SU-DHL-6 (cell line): ENCODE measurements around the gene FITM2.

Experiments used
- H2AFZ ChIP-seq: fragments of 200-600 bp; sonication (generic); 2 replicates; pipeline ENCODE4 v1.6.1; 2014; ENCODE audit warnings: low read depth, mild to moderate bottlenecking, moderate library complexity, mixed read lengths, antibody characterized with exemption, low read length; ENCODE audit not compliant: severe bottlenecking
- H3F3A ChIP-seq: fragments of 200-600 bp; shearing (Covaris generic); 2 replicates; pipeline ENCODE4 v1.6.0; 2016; ENCODE audit warnings: antibody characterized with exemption, mild to moderate bottlenecking; ENCODE audit not compliant: insufficient read depth
- H3K27ac ChIP-seq: fragments of 200-600 bp; sonication (generic); 2 replicates; pipeline ENCODE4 v1.5.1; 2016; ENCODE audit warnings: low read depth, mild to moderate bottlenecking, low read length, moderate library complexity, mixed read lengths
- H3K27me3 ChIP-seq: fragments of 200-600 bp; sonication (generic), shearing (Covaris generic); 2 replicates; pipeline ENCODE4 v1.6.0; 2014; ENCODE audit warnings: mild to moderate bottlenecking, low read length
- H3K36me3 ChIP-seq: fragments of 200-600 bp; sonication (generic); 2 replicates; pipeline ENCODE4 v1.6.1; 2014; ENCODE audit warnings: mild to moderate bottlenecking, low read length, mixed read lengths
- H3K4me2 ChIP-seq: fragments of 300-600, 200-600 bp; shearing (Covaris generic), sonication (generic); 2 replicates; pipeline ENCODE4 v1.6.0; 2014; ENCODE audit warnings: low read length, low read depth, mild to moderate bottlenecking; ENCODE audit not compliant: poor library complexity, severe bottlenecking
- H3K4me3 ChIP-seq: fragments of 200-600 bp; sonication (generic); 2 replicates; pipeline ENCODE4 v1.5.1; 2014; ENCODE audit warnings: antibody characterized with exemption, low read length, mild to moderate bottlenecking, mixed read lengths; ENCODE audit not compliant: insufficient read depth, poor library complexity, severe bottlenecking
- H3K79me2 ChIP-seq: fragments of 200-600 bp; sonication (generic); 2 replicates; pipeline ENCODE4 v1.6.1; 2014; ENCODE audit warnings: mild to moderate bottlenecking, low read length, moderate library complexity; ENCODE audit not compliant: insufficient read depth
- H3K9ac ChIP-seq: fragments of 200-600 bp; sonication (generic); 2 replicates; pipeline ENCODE4 v1.7.0; 2014; ENCODE audit warnings: mild to moderate bottlenecking, low read length
- H3K9me2 ChIP-seq: fragments of 200-600 bp; sonication (generic); replicated peaks from 2 replicates; pipeline ENCODE4 v1.6.1; 2014; ENCODE audit warnings: low read length; ENCODE audit not compliant: insufficient read depth
- H3K9me3 ChIP-seq: fragments of 200-600 bp; sonication (generic); 2 replicates; pipeline ENCODE4 v1.6.1; 2014; ENCODE audit warnings: low read length, mixed read lengths; ENCODE audit not compliant: insufficient read depth
- H4K20me1 ChIP-seq: fragments of 200-600 bp; sonication (generic); 2 replicates; pipeline ENCODE4 v1.6.1; 2014; ENCODE audit warnings: low read depth, mild to moderate bottlenecking, antibody characterized with exemption, low read length, moderate library complexity, mixed read lengths
- EZH2phosphoT487 ChIP-seq: fragments of 200-600 bp; sonication (generic), shearing (Covaris generic); conservative IDR thresholded peaks from 2 replicates; pipeline ENCODE4 v1.6.1; 2018; ENCODE audit warnings: mild to moderate bottlenecking, antibody characterized with exemption, low read length, moderate library complexity, mixed read lengths
- TF ChIP-seq, protein P1 (sequence below): fragments of 200-600 bp; sonication (generic); IDR thresholded peaks from one replicate; pipeline ENCODE4 v1.5.1; 2017; ENCODE audit warnings: antibody characterized with exemption, mild to moderate bottlenecking, low read length, moderate library complexity; ENCODE audit not compliant: insufficient read depth, poor library complexity, severe bottlenecking

Gene FITM2

DNA sequence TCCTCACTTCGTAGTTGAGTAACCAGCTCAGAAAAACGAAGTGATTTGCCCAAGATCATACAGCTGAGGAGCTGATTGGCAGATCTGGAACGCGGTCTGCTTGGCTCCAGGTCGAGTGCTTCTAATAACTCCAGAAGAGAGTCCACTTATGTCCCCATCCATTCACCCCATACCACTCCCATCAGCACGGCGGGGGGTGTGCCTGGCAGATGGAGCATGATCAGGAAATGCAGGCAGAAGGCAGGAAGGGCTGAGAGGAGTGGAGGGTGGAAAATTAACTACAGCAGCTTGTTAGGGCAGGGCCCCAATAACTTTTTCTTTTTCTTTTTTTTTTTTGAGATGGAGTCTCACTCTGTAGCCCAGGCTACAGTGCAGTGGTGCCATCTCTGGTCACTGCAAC lies 15.0 kb downstream of the FITM2 start:
- H3F3A ChIP-seq = no peaks in the 10 kb centered on the region
- no peak overlapping the region for H3K4me2 ChIP-seq
- H3K27me3 ChIP-seq = no peaks in the 10 kb centered on the region
- no peak overlapping the region for H3K4me3 ChIP-seq
- no peak overlapping the region for H3K27ac ChIP-seq
- no peak overlapping the region for H2AFZ ChIP-seq
- H3K36me3 ChIP-seq = no peaks in the 10 kb centered on the region
- H3K9me2 ChIP-seq = no peaks in the 10 kb centered on the region
- H3K9ac ChIP-seq = no peak overlapping the region
- H4K20me1 ChIP-seq = no peaks in the 10 kb centered on the region
- TF ChIP-seq EZH2phosphoT487 = no peak
- TF ChIP-seq, protein P1, sequence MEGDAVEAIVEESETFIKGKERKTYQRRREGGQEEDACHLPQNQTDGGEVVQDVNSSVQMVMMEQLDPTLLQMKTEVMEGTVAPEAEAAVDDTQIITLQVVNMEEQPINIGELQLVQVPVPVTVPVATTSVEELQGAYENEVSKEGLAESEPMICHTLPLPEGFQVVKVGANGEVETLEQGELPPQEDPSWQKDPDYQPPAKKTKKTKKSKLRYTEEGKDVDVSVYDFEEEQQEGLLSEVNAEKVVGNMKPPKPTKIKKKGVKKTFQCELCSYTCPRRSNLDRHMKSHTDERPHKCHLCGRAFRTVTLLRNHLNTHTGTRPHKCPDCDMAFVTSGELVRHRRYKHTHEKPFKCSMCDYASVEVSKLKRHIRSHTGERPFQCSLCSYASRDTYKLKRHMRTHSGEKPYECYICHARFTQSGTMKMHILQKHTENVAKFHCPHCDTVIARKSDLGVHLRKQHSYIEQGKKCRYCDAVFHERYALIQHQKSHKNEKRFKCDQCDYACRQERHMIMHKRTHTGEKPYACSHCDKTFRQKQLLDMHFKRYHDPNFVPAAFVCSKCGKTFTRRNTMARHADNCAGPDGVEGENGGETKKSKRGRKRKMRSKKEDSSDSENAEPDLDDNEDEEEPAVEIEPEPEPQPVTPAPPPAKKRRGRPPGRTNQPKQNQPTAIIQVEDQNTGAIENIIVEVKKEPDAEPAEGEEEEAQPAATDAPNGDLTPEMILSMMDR = no peak
- no peaks in the 10 kb centered on the region for H3K9me3 ChIP-seq
- H3K79me2 ChIP-seq = no peaks in the 10 kb centered on the region

DNA sequence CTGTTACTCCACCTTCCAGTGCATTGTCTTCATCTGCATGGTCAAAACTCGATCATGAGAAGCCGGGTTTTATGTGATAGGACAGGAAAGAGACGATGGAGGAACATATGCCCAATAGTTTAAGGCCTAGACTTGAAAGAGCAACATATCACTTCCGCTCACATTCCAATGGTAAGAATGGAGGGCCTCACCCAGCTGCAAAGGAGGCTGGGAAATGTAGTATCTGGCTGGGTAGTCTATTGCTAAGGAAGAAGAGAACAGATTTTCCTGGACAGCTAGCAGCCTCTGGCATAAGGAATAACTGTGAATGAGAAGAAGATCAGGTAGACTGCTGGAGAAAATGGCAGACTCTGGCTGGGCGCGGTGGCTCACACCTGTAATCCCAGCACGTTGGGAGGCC lies 19.2 kb downstream of the FITM2 start:
- no peaks in the 10 kb centered on the region for H3K27me3 ChIP-seq
- no peak overlapping the region for H2AFZ ChIP-seq
- H3K9me3 ChIP-seq = no peaks in the 10 kb centered on the region
- H3F3A ChIP-seq = no peaks in the 10 kb centered on the region
- no peaks in the 10 kb centered on the region for H3K9me2 ChIP-seq
- no peak overlapping the region for H3K9ac ChIP-seq
- H3K4me3 ChIP-seq = no peak overlapping the region
- H3K36me3 ChIP-seq = no peaks in the 10 kb centered on the region
- no peaks in the 10 kb centered on the region for H4K20me1 ChIP-seq
- H3K79me2 ChIP-seq = no peaks in the 10 kb centered on the region
- H3K4me2 ChIP-seq = no peak overlapping the region
- H3K27ac ChIP-seq = no peak overlapping the region
- TF ChIP-seq, protein P1 = no peak
- TF ChIP-seq EZH2phosphoT487 = no peak

DNA sequence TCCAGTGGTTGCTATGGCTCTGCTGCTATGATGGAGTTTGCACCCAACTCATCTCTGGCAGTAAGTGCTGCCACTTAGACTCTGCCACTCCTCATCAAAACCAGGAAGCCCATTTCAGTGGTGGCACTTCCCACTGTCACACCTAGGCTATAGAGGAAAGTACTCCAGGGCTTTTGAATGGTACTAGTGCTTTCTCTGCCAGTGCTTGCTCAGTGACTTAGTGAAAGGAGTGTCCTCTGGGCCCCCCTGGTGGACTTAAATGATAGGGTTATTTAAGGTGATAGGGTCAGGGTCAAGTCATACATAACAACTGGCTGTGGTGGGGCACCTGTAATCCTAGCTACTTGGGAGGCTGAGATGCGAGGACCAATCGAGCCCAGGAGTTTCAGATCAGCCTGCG lies 22.8 kb downstream of the FITM2 start:
- no peaks in the 10 kb centered on the region for H3K9me3 ChIP-seq
- no peaks in the 10 kb centered on the region for H4K20me1 ChIP-seq
- H3F3A ChIP-seq = no peaks in the 10 kb centered on the region
- no peak overlapping the region for H3K27ac ChIP-seq
- H3K79me2 ChIP-seq = no peaks in the 10 kb centered on the region
- no peaks in the 10 kb centered on the region for H3K36me3 ChIP-seq
- no peaks in the 10 kb centered on the region for H3K27me3 ChIP-seq
- TF ChIP-seq, protein P1 = no peak
- TF ChIP-seq EZH2phosphoT487 = no peak
- no peak overlapping the region for H3K4me3 ChIP-seq
- no peaks in the 10 kb centered on the region for H3K9me2 ChIP-seq
- no peak overlapping the region for H2AFZ ChIP-seq
- H3K9ac ChIP-seq = no peak overlapping the region
- no peak overlapping the region for H3K4me2 ChIP-seq
